OCI-LY7 (cell line): ENCODE results near the gene MRGPRE. TPM values are rescaled to one million over a fixed set of nuclear protein-coding genes. Genes with fewer than 3 reads are reported as not detected.

ENCODE experiments used
- BruUV-seq: library from RNA; stranded (reverse); fragments of 400-500 nt; replicated peaks from 2 replicates; lab custom pipeline; 2021; lab: Mats Ljungman, UMichigan
- CTCF ChIA-PET: fragments of 300-600 bp; sonication (Branson Sonifier 250); formaldehyde crosslinking; loops from one replicate; lab custom pipeline; 2022; ENCODE audit warnings: antibody characterized with exemption; ENCODE audit not compliant: unreplicated experiment; lab: Charles Lee
- POLR2A ChIA-PET: fragments of 300-600 bp; sonication (Branson Sonifier 250); formaldehyde crosslinking; loops from one replicate; lab custom pipeline; 2022; ENCODE audit warnings: antibody characterized with exemption; lab: Charles Lee
- DNase-seq: peaks from one replicate; pipeline ENCODE4 v3.0.0-alpha.2; 2015; ENCODE audit warnings: low spot score
- H2AFZ ChIP-seq: fragments of 200-600 bp; sonication (generic), shearing (Covaris generic); 2 replicates; pipeline ENCODE4 v1.6.1; 2014; ENCODE audit warnings: mild to moderate bottlenecking, antibody characterized with exemption, low read length, moderate library complexity
- H3K27ac ChIP-seq: fragments of 200-600 bp; sonication (generic); 2 replicates; pipeline ENCODE4 v1.5.1; 2014; ENCODE audit warnings: mixed run types, low read depth, mild to moderate bottlenecking, moderate library complexity, low read length, inconsistent platforms; ENCODE audit not compliant: poor library complexity, severe bottlenecking
- H3K36me3 ChIP-seq: fragments of 200-600 bp; sonication (generic); 2 replicates; pipeline ENCODE4 v1.6.1; 2014; ENCODE audit warnings: mild to moderate bottlenecking, antibody characterized with exemption, low read length, moderate library complexity, mixed read lengths; ENCODE audit not compliant: insufficient read depth
- H3K4me1 ChIP-seq: fragments of 200-600 bp; sonication (generic); 2 replicates; pipeline ENCODE4 v1.5.1; 2014; ENCODE audit warnings: mild to moderate bottlenecking, low read length; ENCODE audit not compliant: insufficient read depth, poor library complexity, severe bottlenecking
- H3K4me2 ChIP-seq: fragments of 200-600 bp; sonication (generic); 2 replicates; pipeline ENCODE4 v1.6.1; 2014; ENCODE audit warnings: mild to moderate bottlenecking, low read length
- H3K4me3 ChIP-seq: fragments of 200-600 bp; sonication (generic); 2 replicates; pipeline ENCODE4 v1.5.1; 2014; ENCODE audit warnings: mild to moderate bottlenecking, low read depth, low read length; ENCODE audit not compliant: poor library complexity, severe bottlenecking
- H3K79me2 ChIP-seq: fragments of 200-600 bp; sonication (generic); 2 replicates; pipeline ENCODE4 v1.6.1; 2016; ENCODE audit warnings: low read depth, mild to moderate bottlenecking, low read length, moderate library complexity, mixed read lengths; ENCODE audit not compliant: insufficient read depth
- H3K9me2 ChIP-seq: fragments of 200-600 bp; sonication (generic); 2 replicates; pipeline ENCODE4 v1.6.1; 2016; ENCODE audit warnings: mild to moderate bottlenecking, low read length, mixed read lengths; ENCODE audit not compliant: insufficient read depth
- H3K9me3 ChIP-seq: fragments of 200-600 bp; sonication (generic); 2 replicates; pipeline ENCODE4 v1.6.1; 2014; ENCODE audit warnings: mild to moderate bottlenecking, mixed run types, low read length, mixed read lengths
- H4K20me1 ChIP-seq: fragments of 200-600 bp; sonication (generic); 2 replicates; pipeline ENCODE4 v1.6.1; 2014; ENCODE audit warnings: mild to moderate bottlenecking, antibody characterized with exemption, low read length, moderate library complexity, mixed read lengths; ENCODE audit not compliant: insufficient read depth
- EZH2phosphoT487 ChIP-seq: fragments of 200-600 bp; sonication (generic); IDR thresholded peaks from 2 replicates; pipeline ENCODE4 v1.6.1; 2018; ENCODE audit warnings: low read depth, borderline replicate concordance, mild to moderate bottlenecking, mixed run types, antibody characterized with exemption, low read length, moderate library complexity, mixed read lengths
- intact Hi-C: fragments of 100-400 bp; cut with micrococcal nuclease; formaldehyde crosslinking; loops from one replicate; pipeline ENCODE4 v1.10.0; 2022; ENCODE audit not compliant: unreplicated experiment
- total RNA-seq, 2 experiments: library from RNA; depleted of rRNA in 1 of 2; stranded (reverse); fragments of >200 nt in 1 of 2; shearing (Covaris generic) in 1 of 2; gene quantifications; 2 replicates each; pipeline ENCODE4 v1.2.3, GENCODE V29; 2014 to 2022
- TF ChIP-seq, protein P1 (sequence below): fragments of 200-600 bp; sonication (generic); conservative IDR thresholded peaks from 2 replicates; pipeline ENCODE4 v1.5.1; 2014; ENCODE audit warnings: mild to moderate bottlenecking, antibody characterized with exemption, low read length, moderate library complexity, mixed read lengths

MRGPRE gene
- total RNA-seq, 2 experiments from 2014 or later: not detected

DNA sequence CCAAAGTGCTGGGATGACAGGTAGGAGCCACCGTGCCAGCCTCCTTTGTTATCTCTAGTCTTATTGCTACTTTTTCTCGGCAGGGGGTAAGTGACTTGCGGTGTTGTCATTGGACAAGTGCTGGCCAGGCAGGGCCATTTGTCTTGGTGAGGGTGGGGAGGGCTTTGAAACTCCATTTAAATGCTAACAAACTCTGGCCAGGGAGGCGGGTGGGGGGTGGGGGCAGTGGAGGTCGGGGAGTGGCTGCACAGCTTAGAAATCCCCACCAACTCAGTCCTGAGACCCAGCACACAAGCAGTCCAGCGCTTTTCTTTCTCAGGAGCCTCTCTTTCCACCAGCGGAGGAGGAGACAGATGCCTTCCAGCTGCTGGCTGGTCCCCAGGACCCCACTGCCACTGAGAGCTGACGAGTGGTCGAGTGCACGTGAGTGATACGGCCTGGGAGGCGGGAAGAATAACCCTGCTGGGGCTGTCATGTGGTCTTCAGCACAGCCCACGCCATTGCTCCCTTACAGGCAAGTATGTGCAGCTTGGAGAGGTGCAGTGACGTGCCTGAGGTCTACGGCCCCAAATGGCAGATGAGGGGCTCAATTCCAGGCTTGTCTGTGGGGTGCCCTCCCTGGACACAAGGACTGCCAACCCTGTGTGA, 42.9 kb downstream of the MRGPRE start:
- no peaks in the 10 kb centered on the region for H3K9me3 ChIP-seq
- H3K36me3 ChIP-seq: no peaks in the 10 kb centered on the region
- ChIA-PET POLR2A (no interaction called here), CTCF (no interaction called here)
- no peaks in the 10 kb centered on the region for H3K4me1 ChIP-seq
- no peak overlapping the region for H3K4me2 ChIP-seq
- no peak for TF ChIP-seq EZH2phosphoT487
- TF ChIP-seq, protein P1, sequence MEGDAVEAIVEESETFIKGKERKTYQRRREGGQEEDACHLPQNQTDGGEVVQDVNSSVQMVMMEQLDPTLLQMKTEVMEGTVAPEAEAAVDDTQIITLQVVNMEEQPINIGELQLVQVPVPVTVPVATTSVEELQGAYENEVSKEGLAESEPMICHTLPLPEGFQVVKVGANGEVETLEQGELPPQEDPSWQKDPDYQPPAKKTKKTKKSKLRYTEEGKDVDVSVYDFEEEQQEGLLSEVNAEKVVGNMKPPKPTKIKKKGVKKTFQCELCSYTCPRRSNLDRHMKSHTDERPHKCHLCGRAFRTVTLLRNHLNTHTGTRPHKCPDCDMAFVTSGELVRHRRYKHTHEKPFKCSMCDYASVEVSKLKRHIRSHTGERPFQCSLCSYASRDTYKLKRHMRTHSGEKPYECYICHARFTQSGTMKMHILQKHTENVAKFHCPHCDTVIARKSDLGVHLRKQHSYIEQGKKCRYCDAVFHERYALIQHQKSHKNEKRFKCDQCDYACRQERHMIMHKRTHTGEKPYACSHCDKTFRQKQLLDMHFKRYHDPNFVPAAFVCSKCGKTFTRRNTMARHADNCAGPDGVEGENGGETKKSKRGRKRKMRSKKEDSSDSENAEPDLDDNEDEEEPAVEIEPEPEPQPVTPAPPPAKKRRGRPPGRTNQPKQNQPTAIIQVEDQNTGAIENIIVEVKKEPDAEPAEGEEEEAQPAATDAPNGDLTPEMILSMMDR: no peak
- H3K27ac ChIP-seq: no peak overlapping the region
- H3K79me2 ChIP-seq: no peaks in the 10 kb centered on the region
- DNase-seq: no peak
- no peak overlapping the region for H3K4me3 ChIP-seq
- H2AFZ ChIP-seq: no peak overlapping the region
- no TSS peak for BruUV-seq
- intact Hi-C loops: no loop called here
- H3K9me2 ChIP-seq: no peaks in the 10 kb centered on the region
- no peaks in the 10 kb centered on the region for H4K20me1 ChIP-seq

DNA sequence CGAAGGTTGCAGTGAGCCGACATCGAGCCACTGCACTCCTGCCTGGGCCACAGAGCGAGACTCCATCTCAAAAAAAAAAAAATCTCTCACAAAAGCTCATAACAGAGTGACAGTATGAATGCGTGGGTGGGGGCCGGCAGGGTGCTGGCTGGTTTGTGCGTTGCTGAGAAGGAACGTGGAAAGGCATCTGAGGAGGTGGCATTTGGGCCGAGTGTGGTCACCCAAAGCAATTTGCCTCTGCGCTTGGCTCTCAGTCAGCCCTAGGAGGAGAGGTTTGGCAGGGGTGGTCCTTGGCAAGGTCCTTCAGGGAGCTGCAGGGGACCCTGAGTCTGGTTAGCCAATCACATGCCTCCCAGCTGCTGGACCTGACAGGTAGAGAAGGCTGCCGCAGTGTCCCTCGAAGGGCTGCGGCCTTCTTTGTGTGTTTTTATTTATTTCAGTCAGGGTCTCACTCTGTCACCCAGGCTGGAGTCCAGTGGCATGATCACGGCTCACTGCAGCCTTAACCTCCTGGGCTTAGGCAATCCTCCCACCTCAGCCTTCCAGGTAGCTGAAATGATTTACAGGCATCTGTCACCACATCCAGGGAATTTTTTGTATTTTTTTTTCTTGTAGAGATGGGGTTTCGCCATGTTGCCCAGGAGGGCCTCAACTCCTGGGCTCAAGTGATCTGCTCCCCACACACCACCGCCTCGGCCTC, 43.6 kb downstream of the MRGPRE start:
- Histone ChIP-seq H2AFZ (no peak overlapping the region), H3K36me3 (no peaks in the 10 kb centered on the region), H3K9me2 (no peaks in the 10 kb centered on the region), H3K9me3 (no peaks in the 10 kb centered on the region), H3K79me2 (no peaks in the 10 kb centered on the region), H3K4me2 (no peak overlapping the region), H3K27ac (no peak overlapping the region), H4K20me1 (no peaks in the 10 kb centered on the region), H3K4me1 (no peaks in the 10 kb centered on the region), H3K4me3 (no peak overlapping the region)
- intact Hi-C loops: no loop called here
- ChIA-PET POLR2A (no interaction called here), CTCF (no interaction called here)
- BruUV-seq: no TSS peak
- no peak for TF ChIP-seq EZH2phosphoT487
- DNase-seq: no peak

DNA sequence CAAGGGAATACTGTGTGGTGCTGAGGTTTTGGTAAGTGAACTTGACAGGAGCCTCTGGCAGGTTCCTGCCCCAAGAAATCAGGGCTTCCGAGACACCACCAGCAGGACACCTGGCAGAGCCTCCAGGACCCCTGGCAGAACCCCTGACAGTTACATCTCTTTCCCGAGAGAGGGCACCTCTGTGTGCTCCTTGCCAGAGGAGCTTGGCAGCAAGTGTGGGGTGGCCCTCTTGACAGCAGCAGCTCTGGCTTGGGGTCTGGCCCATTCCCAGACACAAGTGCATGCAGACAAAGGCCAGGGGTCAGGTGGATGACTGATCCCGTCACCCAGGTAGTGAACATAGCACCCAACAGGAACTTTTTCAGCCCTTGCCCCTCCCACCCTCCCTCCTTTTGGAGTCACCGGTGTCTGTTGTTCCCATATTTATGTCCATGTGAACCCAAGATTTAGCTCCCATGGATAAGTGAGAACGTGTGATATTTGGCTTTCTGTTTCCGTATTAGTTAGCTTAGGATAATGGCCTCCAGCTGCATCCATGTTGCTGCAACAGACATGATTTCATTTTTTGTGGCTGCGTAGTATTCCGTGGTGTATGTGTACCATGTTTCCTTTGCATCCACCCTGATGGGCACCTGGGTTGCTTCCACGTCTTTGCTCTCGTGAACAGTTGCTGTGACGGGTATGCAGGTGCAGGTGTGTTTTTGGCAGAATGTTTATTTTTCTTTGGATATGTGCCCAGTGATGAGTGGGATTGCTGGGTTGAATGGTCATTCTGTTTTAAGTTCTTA, 45.9 kb downstream of the MRGPRE start:
- BruUV-seq: no TSS peak
- intact Hi-C loops: no loop called here
- H4K20me1 ChIP-seq: no peaks in the 10 kb centered on the region
- DNase-seq: no peak
- H3K9me3 ChIP-seq: no peaks in the 10 kb centered on the region
- ChIA-PET CTCF (no interaction called here), POLR2A (no interaction called here)
- no peak overlapping the region for H3K27ac ChIP-seq
- H3K9me2 ChIP-seq: no peaks in the 10 kb centered on the region
- no peaks in the 10 kb centered on the region for H3K36me3 ChIP-seq
- TF ChIP-seq, protein P1: no peak
- no peak for TF ChIP-seq EZH2phosphoT487
- no peak overlapping the region for H3K4me3 ChIP-seq
- H3K4me2 ChIP-seq: no peak overlapping the region
- H3K79me2 ChIP-seq: no peaks in the 10 kb centered on the region
- no peak overlapping the region for H2AFZ ChIP-seq
- no peaks in the 10 kb centered on the region for H3K4me1 ChIP-seq
